Neural cell (in vitro differentiated cells): ENCODE data around the gene DRD2.

Experiments
- EZH2 ChIP-seq: fragments of 200-600, 300-800 bp; shearing (Covaris generic), sonication (generic); IDR thresholded peaks from 2 replicates; pipeline ENCODE4 v1.6.1; 2014; ENCODE audit warnings: antibody characterized with exemption, low read length, borderline replicate concordance, mild to moderate bottlenecking; ENCODE audit not compliant: insufficient read depth, poor library complexity, severe bottlenecking
- POLR2AphosphoS5 ChIP-seq: IDR thresholded peaks from 2 replicates; pipeline ENCODE4 v1.6.1; 2012
- SMC3 ChIP-seq: fragments of 450-650 bp; conservative IDR thresholded peaks from 2 replicates; pipeline ENCODE4 v1.6.1; 2014; ENCODE audit warnings: antibody characterized with exemption, mild to moderate bottlenecking, moderate library complexity; ENCODE audit not compliant: poor library complexity
- TAF1 ChIP-seq: IDR thresholded peaks from 2 replicates; pipeline ENCODE4 v1.6.1; 2012; ENCODE audit warnings: low read depth
- TF ChIP-seq, protein P1 (sequence below): fragments of 450-650 bp; IDR thresholded peaks from 2 replicates; pipeline ENCODE4 v1.5.1; 2014; ENCODE audit warnings: antibody characterized with exemption, mild to moderate bottlenecking, moderate library complexity; ENCODE audit not compliant: poor library complexity, severe bottlenecking
- TF ChIP-seq, protein P2 (sequence below): IDR thresholded peaks from 2 replicates; pipeline ENCODE4 v1.6.1; 2012; ENCODE audit warnings: borderline replicate concordance

GRCh38 chr11:113409526-113409925 is 65.7 kb downstream of the DRD2 start:
- TF ChIP-seq, protein P1, sequence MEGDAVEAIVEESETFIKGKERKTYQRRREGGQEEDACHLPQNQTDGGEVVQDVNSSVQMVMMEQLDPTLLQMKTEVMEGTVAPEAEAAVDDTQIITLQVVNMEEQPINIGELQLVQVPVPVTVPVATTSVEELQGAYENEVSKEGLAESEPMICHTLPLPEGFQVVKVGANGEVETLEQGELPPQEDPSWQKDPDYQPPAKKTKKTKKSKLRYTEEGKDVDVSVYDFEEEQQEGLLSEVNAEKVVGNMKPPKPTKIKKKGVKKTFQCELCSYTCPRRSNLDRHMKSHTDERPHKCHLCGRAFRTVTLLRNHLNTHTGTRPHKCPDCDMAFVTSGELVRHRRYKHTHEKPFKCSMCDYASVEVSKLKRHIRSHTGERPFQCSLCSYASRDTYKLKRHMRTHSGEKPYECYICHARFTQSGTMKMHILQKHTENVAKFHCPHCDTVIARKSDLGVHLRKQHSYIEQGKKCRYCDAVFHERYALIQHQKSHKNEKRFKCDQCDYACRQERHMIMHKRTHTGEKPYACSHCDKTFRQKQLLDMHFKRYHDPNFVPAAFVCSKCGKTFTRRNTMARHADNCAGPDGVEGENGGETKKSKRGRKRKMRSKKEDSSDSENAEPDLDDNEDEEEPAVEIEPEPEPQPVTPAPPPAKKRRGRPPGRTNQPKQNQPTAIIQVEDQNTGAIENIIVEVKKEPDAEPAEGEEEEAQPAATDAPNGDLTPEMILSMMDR = no peak
- no peak for TF ChIP-seq POLR2AphosphoS5
- TF ChIP-seq TAF1 = no peak
- TF ChIP-seq EZH2 = no peak
- no peak for TF ChIP-seq SMC3
- TF ChIP-seq, protein P2, sequence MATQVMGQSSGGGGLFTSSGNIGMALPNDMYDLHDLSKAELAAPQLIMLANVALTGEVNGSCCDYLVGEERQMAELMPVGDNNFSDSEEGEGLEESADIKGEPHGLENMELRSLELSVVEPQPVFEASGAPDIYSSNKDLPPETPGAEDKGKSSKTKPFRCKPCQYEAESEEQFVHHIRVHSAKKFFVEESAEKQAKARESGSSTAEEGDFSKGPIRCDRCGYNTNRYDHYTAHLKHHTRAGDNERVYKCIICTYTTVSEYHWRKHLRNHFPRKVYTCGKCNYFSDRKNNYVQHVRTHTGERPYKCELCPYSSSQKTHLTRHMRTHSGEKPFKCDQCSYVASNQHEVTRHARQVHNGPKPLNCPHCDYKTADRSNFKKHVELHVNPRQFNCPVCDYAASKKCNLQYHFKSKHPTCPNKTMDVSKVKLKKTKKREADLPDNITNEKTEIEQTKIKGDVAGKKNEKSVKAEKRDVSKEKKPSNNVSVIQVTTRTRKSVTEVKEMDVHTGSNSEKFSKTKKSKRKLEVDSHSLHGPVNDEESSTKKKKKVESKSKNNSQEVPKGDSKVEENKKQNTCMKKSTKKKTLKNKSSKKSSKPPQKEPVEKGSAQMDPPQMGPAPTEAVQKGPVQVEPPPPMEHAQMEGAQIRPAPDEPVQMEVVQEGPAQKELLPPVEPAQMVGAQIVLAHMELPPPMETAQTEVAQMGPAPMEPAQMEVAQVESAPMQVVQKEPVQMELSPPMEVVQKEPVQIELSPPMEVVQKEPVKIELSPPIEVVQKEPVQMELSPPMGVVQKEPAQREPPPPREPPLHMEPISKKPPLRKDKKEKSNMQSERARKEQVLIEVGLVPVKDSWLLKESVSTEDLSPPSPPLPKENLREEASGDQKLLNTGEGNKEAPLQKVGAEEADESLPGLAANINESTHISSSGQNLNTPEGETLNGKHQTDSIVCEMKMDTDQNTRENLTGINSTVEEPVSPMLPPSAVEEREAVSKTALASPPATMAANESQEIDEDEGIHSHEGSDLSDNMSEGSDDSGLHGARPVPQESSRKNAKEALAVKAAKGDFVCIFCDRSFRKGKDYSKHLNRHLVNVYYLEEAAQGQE = no peak
